Inferior parietal cortex (tissue), 1 donor: ENCODE measurements around the gene UQCR10.
A peak's percentile ranks its signal among the peaks of the same experiment; 100 is the strongest.

Experiments
- DNase-seq: peaks from one replicate; pipeline ENCODE4 v3.0.0-alpha.2; 2016; ENCODE audit errors: extremely low spot score

UQCR10 gene

GRCh38 chr22:29798318-29798717 is 31.1 kb downstream of the UQCR10 start:
- DNase-seq, result no peak

GRCh38 chr22:29798801-29799200 is 31.6 kb downstream of the UQCR10 start:
- no peak for DNase-seq

GRCh38 chr22:29799217-29799680 is 32.1 kb downstream of the UQCR10 start:
- peak; percentile 38 for DNase-seq

- DNase-seq, result no peak
These were observed 34.0 kb downstream of the UQCR10 start for GRCh38 chr22:29801153-29801552.

GRCh38 chr22:29801796-29802195 is 34.6 kb downstream of the UQCR10 start:
- DNase-seq, result no peak

- no peak for DNase-seq
These were observed 36.0 kb downstream of the UQCR10 start for GRCh38 chr22:29803190-29803589.

- DNase-seq, result no peak
These were observed 37.8 kb downstream of the UQCR10 start for GRCh38 chr22:29804985-29805384.

GRCh38 chr22:29806196-29806595 is 39.0 kb downstream of the UQCR10 start:
- DNase-seq, result no peak

- no peak for DNase-seq
These were observed 43.0 kb downstream of the UQCR10 start for GRCh38 chr22:29810216-29810615.

- no peak for DNase-seq
These were observed 44.2 kb downstream of the UQCR10 start for GRCh38 chr22:29811377-29811776.

GRCh38 chr22:29813126-29813525 is 46.0 kb downstream of the UQCR10 start:
- no peak for DNase-seq

GRCh38 chr22:29813563-29813962 is 46.4 kb downstream of the UQCR10 start:
- DNase-seq, result no peak

GRCh38 chr22:29814003-29814402 is 46.8 kb downstream of the UQCR10 start:
- no peak for DNase-seq

GRCh38 chr22:29815580-29815979 is 48.4 kb downstream of the UQCR10 start:
- no peak for DNase-seq

- no peak for DNase-seq
These were observed 49.0 kb downstream of the UQCR10 start for GRCh38 chr22:29816128-29816527.

- peak; percentile 61 for DNase-seq
These were observed 49.4 kb downstream of the UQCR10 start for GRCh38 chr22:29816539-29816938.

GRCh38 chr22:29816980-29817379 is 49.8 kb downstream of the UQCR10 start:
- no peak for DNase-seq

GRCh38 chr22:29817724-29818123 is 50.6 kb downstream of the UQCR10 start:
- DNase-seq, result no peak

GRCh38 chr22:29819501-29819900 is 52.3 kb downstream of the UQCR10 start:
- no peak for DNase-seq
